GM19035 (cell line): ENCODE measurements around the gene BRD3.

ENCODE experiments used
- ATAC-seq: cut with Tn5 transposase; IDR thresholded peaks from one replicate; pipeline ENCODE4 v1.9.1; 2021; ENCODE audit not compliant: unreplicated experiment

BRD3 gene

GRCh38 chr9:134039386-134040175, 28.2 kb downstream of the BRD3 start:
- no peak for ATAC-seq

GRCh38 chr9:134037641-134038040, 30.2 kb downstream of the BRD3 start:
- no peak for ATAC-seq

- no peak for ATAC-seq
These were observed 31.7 kb downstream of the BRD3 start for GRCh38 chr9:134036130-134036529.

- no peak for ATAC-seq
These were observed 32.5 kb downstream of the BRD3 start for GRCh38 chr9:134035041-134036039.

GRCh38 chr9:134034215-134035040, 33.4 kb downstream of the BRD3 start:
- ATAC-seq: no peak

GRCh38 chr9:134033516-134034214, 34.2 kb downstream of the BRD3 start:
- ATAC-seq: no peak

- no peak for ATAC-seq
These were observed 35.2 kb downstream of the BRD3 start for GRCh38 chr9:134032456-134033222.

GRCh38 chr9:134031783-134032182, 36.0 kb downstream of the BRD3 start:
- no peak for ATAC-seq

- ATAC-seq: no peak
These were observed 36.9 kb downstream of the BRD3 start for GRCh38 chr9:134030821-134031470.

- ATAC-seq: no peak
These were observed 38.3 kb downstream of the BRD3 start for GRCh38 chr9:134029248-134030226.

- no peak for ATAC-seq
These were observed 39.1 kb downstream of the BRD3 start for GRCh38 chr9:134028575-134029247.

GRCh38 chr9:134028076-134028475, 39.8 kb downstream of the BRD3 start:
- ATAC-seq: no peak

- no peak for ATAC-seq
These were observed 40.3 kb downstream of the BRD3 start for GRCh38 chr9:134027561-134027960.

GRCh38 chr9:134026981-134027380, 40.8 kb downstream of the BRD3 start:
- no peak for ATAC-seq

- no peak for ATAC-seq
These were observed 41.2 kb downstream of the BRD3 start for GRCh38 chr9:134026581-134026980.

GRCh38 chr9:134025606-134026541, 42.0 kb downstream of the BRD3 start:
- peak; percentile 31 for ATAC-seq
